Activated CD8-positive, alpha-beta memory T cell treated with anti-CD3 and anti-CD28 coated beads for 48 hours (primary cell): Measurements from ENCODE around the gene ATP5PO.
A peak's percentile ranks its signal among the peaks of the same experiment; 100 is the strongest.

Experiments
- DNase-seq, 3 experiments: peaks; one replicate each; pipeline ENCODE4 v3.0.0-alpha.2; 2020; ENCODE audit warnings: low read depth in 2 of 3, low spot score in 2 of 3

Gene ATP5PO

GRCh38 chr21:33899199-33899598 lies 16.4 kb downstream of the ATP5PO start:
- DNase-seq: no peak

DNA sequence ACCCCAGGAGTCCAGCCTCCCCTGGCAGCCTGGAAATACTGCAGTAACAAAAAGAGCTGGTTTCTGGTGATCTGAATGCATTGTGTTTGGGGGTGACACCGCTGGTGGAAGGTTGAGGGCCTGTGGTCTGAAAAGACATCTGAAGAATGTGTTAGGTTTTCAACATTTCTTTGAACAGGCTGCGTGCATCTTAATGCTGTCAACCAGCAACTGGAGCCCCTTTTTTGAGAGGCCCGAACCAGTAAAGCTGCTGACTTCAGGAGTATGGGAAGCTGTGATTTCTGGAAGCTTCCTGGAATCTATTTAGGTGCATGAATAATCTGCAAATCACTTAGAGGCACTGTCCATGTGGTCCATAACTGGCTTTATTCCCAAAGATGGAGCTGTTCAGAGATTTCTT lies 17.0 kb downstream of the ATP5PO start:
- DNase-seq: no peak

DNA sequence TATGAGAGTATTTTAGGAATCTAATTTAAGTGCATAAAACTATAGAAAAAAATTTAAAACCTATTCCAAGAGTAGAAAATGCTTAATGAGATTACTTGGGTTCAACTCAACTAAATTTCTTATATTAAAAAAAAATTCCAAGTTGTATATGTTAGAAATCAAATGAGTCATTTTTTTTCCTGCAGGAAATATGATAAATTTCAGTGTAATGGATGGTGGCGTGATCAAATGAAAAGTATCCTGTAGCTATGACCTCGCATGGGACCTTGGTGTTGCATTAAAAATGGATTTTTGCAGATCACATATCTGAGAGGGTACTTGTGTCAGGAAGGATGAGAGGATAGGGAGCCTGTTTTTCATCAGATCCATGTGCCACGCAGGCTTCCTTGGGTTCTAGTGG lies 17.9 kb downstream of the ATP5PO start:
- no peak for DNase-seq

GRCh38 chr21:33897098-33897497 lies 18.5 kb downstream of the ATP5PO start:
- DNase-seq: no peak

- no peak for DNase-seq
Measured at GRCh38 chr21:33896691-33897090, 18.9 kb downstream of the ATP5PO start.

- no peak for DNase-seq
Measured at GRCh38 chr21:33895356-33895755, 20.2 kb downstream of the ATP5PO start.

- peak; percentile 14 to 49 (median 32) for DNase-seq
Measured at GRCh38 chr21:33894736-33895288, 20.8 kb downstream of the ATP5PO start.

DNA sequence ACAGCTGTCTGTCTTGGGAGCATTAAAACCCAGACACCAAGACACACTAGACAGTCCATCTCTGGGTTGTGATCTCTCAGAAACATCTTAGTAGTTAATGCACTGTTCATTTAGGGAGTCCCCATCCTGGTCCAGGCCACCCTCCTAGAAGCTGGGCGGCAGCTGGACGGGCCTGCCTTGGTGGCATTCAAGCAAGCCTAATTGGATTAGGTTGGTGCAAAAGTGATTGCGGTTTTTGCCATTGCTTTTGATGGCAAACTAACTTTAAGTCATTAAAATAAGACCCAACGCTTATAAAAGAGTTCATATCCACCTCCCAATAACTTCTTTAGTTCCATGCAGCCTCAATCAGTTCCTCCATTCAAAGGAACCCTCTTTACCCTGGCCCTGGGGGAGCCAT lies 21.7 kb downstream of the ATP5PO start:
- DNase-seq: no peak

DNA sequence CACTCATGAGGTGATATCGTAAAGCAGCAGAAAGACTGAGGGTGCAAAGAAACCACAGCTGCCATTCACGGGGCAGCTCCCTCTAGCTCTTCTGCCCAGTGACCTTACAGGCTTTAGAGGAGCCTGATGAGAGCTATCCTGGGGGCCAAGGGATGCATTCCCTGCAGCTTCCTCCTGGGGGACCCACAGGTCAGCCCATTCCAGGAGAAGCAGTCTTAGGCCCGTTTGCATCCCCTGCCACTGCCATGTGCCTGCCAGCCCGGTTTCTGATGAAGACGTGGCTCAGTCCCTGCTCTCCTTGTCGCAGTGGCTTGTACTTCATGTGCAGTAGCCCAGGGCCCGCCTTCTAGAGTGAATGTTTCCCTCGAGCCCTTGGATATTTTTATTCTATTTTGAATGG lies 22.8 kb downstream of the ATP5PO start:
- no peak for DNase-seq

GRCh38 chr21:33890187-33890586 lies 25.4 kb downstream of the ATP5PO start:
- no peak for DNase-seq

DNA sequence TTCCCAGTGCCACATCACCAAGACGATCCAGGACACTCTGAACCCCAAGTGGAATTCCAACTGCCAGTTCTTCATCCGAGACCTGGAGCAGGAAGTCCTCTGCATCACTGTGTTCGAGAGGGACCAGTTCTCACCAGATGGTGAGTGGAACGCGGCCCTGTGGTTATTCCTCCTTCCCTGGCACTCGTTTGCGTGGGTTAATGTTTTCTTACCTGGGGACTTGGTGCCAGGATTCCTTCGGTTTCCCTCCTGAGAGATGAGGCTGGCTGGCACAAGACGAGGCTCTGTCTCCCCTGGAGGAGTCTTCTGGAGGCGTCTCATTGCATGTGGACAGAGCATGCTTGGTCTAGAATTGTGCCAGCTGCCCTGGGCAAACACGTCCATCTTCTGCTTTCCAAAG lies 29.3 kb downstream of the ATP5PO start:
- DNase-seq: no peak

GRCh38 chr21:33885172-33885514 lies 30.5 kb downstream of the ATP5PO start:
- no peak for DNase-seq

DNA sequence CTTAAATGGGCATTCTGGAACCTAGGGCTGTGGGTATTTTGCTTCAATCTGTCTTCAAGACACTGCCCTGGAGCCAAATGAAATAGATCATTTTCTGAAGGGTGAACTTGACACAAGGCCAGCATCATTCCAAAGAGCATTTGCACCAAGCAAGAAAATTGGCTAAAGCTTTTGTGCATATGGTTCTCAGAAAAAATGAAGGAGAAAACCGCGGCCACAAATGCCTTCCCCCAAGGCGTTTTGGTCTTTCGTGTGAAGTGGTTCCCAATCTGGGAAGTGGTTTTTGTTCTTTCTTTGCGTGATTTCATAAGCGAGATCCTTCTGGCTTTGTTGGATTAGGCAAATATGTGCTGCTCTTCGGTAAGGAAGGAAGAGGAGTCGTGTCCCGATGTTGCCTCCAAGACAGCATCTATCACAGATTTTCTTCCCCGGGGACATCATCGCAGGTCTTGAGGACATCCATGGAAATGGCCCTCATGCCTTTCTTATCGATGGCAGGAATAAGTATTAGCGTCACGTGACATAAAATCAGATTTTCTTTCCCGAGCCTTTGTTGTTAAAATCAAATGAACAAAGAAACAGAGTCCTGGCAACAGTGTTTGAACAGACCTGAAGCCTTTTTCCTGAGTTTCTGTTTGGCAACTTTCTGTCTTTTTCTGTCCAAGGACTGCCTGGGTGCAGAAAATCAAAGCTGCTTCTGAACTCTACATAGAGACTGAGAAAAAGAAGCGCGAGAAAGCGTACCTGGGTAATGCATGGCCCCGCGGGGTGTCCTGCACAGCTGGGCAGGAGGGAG lies 31.0 kb downstream of the ATP5PO start:
- no peak for DNase-seq

DNA sequence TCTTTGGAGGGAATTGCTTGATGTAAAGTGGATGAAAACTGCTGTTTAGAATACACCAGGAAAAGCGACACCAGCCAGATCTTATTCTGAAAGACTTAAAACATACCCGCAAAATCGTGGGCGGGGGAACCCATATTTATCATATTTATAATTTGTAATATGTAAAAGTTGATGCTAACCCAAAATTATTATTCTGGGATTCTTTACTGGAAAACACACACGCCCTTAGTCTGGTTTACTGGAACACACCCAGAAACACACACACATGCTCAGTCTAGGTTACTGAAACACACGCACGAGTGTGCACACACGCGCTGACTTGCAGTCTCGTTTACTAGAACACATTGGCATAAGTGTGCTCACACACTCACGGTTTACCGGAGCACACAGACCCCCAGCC lies 32.5 kb downstream of the ATP5PO start:
- DNase-seq: no peak

DNA sequence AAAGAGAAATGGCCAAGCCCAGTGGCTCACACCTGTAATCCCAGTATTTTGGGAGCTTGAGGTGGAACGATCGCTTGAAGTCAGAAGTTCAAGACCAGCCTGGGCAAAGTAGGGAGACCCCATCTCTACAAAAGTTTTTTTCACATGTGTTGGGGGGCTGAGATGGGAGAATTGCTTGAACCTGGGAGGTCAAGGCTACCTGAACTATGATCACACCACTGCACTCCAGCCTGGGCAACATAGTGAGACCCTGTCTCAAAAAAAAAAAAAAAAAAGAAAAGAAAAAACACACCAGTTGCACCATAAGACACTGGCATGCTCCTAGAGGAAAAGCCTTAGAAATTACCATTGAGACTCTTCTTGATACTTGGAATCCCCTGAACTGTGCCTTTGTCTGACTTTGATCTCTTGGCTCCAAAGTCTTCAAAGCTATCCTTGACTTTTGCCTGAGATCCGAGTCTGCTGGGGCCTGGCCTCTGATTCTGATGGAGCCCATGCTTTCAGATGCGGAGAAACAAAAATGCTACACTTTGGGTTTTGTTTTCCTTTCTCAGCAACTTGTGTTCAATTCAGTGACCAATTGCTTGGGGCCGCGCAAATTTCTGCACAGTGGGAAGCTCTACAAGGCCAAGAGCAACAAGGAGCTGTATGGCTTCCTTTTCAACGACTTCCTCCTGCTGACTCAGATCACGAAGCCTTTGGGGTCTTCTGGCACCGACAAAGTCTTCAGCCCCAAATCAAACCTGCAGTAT lies 33.7 kb downstream of the ATP5PO start:
- no peak for DNase-seq

DNA sequence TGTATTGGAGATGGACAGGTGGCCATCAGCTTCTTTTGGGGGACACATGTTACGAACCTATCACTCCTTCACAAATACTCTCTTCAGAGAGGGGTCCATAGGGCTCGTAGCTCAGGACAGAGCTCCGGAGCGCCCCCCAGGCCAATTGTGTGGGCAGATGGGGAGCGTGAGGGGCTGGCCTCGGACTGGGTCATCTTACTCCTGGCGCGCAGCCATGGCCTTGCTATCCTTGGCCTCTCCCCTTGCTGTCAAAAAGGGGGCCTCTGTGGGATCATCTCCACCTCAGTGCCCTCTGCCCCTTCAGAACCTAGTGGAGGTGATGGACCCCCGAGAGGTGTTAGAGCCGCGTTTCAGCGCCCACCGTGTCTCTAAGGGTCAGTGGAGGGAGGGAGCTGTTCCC lies 35.0 kb downstream of the ATP5PO start:
- no peak for DNase-seq

DNA sequence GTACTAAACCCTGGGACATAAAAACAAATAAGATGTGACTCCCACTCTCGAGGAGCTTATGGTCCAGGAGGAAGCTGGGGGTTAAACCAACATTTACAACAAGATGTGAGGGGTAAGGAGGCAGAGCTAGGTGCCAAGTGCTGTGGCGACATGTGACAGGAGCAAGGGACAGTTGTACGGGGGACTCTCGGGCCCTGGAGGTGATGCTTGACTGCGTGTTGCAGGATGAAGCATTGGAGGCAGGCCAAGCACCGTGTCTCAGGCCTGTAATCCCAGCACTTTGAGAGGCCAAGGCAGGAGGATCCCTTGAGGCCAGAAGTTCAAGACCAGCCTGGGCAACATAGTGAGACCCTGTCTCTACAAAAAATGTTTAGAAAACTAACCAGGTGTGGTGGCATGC lies 36.8 kb downstream of the ATP5PO start:
- DNase-seq: no peak

GRCh38 chr21:33875026-33875695 lies 40.4 kb downstream of the ATP5PO start:
- no peak for DNase-seq

GRCh38 chr21:33874161-33874560 lies 41.4 kb downstream of the ATP5PO start:
- no peak for DNase-seq

DNA sequence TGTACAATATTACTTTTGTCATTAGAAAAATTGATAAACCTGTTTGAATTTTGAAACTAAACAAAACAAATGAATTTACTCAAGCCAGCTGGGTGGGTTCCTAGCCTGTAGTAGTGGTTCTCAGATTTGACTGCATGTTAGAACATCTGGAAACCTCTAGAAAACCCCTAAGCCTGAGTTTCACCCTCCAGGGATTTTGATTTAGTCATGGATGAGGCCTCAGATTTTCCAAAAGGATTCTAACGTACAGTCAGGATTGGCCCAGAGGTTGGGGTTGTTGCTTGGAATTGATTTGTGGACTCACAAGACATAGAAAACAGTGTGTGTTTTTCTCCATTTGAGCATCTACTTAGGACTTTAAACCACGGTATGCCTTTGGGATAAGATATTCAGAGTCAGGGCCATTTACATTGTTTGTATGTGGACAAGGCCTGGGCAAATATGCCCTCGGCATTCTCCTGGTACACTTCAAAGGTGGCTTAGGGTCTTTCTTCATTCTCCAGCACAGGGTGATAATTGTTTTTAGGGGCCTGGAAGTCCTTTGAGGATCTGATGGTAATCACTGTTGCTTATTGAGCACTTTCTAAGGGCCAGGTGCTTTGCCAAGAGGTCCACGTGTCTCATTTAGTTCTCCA lies 42.6 kb downstream of the ATP5PO start:
- no peak for DNase-seq

GRCh38 chr21:33871171-33871570 lies 44.4 kb downstream of the ATP5PO start:
- DNase-seq: no peak
